ENCODE results near the gene DOCK3.
"Not testable (repeated sequence)": the region's sequence is repeated elsewhere in the genome, so short reads cannot be mapped to it uniquely, and the experiment has no call there.

Gene DOCK3

DNA sequence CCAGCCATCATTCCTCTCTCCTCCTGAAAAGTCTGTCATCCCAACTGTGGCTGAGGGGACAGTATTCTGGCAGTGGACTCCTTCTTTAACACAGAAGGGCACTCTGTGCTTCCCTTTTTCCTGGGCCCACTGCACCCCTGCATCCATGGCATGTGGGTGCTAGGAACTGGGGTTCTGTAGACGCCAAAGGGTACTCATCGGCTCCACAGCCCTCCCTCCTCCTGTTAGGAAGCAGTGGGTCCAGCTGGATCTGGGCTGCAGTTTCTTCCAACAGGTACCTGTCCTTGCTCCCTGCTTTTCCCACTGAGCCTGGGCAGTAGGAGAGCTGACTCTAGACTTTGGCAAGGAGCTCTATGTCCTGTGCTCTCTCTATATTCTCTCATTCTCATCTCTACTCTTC lies 704.0 kb downstream of the DOCK3 start:
- DNase-seq: no peak

DNA sequence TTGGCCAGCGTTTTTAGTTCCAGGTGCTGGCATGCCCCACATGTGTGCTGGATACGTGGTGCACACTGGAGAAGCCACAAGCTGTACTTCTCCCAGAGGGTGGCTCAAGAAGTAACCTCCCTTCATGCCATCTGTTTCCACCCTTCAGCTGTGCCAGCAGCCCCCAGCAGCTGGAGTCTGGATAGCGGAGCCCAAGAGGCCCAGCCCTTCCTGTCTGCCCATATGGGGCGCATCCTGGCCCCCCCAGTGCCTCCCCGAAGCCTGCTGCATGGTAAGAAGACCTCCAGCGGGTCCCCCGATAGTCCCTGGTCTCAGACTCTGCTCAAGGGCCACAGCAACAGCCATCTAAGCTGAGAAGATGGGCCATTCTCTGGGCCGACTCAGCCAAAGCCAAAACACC lies 704.6 kb downstream of the DOCK3 start:
- DNase-seq: no peak

DNA sequence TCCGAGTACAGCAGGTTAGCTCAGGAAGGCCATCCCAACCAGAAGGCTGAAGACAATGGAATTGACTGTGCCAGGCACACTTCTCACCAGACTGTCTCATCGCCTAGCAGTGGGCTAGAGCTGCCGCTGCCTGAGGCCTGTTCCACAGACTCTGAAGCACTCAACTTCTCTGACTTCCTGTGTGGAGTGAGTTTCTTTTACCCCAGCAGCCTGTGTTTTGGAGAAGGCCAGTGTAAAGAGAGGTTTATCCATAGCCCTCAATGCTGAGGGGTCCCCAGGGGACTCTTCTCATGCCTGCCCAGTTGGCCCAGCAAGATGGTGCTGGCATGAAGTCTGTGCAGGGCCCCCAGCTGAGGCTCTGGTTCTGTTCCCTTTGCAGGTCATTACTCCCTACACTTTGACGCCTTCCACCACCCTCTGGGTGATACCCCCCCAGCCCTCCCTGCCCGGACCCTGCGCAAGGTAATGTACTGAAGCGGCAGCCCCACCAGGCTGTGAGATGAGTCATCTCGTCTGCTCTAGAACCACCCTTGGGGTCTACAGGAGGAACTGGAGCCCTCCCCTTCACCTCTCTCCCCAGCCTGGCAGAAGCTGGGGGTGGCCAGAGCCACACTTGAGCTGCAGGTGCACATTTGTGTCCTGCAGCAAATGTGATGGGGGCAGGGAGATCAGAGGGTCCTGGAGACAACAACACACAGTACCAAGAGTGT lies 705.2 kb downstream of the DOCK3 start:
- DNase-seq: no peak

DNA sequence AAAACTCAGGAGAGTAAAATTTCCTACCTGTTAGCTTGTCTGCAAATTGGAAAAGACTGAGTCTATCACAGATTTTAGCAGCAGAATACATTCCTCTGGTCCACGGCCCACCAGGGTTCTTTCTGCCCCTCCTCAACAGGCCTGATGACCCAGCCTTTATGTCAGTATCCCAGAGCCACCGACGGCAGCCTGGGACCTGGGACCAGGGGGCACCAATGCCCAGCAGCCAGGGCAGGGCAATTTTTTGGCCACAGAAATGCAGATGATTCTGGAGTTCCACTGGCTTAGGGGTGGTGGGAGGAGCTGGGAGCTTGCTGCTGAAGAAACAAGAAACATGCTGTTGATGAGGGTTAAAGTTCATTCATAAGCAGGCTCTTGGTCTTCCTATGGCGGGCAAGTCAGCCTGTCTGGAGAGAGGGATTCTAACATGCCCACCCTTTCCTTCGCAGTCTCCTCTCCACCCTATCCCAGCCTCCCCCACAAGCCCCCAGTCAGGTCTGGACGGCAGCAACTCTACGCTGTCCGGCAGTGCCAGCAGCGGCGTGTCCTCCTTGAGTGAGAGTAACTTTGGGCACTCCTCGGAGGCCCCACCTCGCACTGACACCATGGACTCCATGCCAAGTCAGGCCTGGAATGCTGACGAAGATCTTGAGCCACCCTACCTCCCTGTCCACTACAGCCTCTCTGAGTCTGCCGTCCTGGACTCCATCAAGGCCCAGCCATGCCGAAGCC lies 706.0 kb downstream of the DOCK3 start:
- no peak for DNase-seq

DNA sequence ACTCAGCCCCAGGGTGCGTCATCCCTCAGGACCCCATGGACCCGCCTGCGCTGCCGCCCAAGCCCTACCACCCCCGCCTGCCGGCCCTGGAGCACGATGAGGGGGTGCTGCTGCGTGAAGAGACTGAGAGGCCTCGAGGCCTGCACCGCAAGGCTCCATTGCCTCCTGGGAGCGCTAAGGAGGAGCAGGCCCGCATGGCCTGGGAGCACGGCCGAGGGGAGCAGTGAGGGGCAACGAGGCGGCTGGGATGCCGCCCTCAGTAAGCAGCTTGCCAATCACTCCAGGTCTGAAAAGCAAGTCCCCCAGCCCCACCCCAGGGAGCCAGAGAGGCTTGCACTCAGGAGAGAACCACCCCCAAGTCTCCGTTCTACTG lies 706.6 kb downstream of the DOCK3 start:
- no peak for DNase-seq

DNA sequence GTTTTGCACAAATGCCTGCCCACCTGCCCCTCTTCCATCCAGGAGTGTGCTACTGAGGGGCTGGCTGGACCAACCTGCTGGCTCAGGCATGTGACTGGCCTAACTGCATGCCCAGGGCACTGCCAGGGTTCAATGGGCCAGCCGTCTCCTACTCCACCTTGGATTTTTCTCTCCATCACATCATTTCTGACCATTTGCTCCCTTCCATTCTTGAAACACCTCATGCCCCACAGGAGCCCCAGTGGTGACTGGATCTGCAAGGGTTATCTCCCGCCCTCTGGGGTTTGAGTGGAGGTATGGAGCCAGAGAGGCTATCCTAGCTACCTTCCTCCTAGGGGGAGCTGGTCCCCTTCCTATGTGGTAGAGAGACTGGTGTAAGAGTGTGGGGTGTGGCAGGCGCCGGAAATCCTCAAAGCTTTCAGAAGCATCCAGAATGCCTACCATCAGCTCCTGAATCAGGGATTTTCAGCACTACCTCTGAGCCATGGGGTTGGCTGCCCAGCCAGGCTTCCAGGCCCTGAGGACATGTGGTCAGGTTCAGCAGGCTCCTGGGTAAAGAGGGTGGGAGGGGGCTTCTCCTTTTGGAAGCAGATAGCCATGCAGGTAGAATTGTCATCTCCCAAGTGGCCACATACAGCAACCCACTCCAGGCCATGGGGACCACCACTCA lies 707.5 kb downstream of the DOCK3 start:
- DNase-seq: no peak

DNA sequence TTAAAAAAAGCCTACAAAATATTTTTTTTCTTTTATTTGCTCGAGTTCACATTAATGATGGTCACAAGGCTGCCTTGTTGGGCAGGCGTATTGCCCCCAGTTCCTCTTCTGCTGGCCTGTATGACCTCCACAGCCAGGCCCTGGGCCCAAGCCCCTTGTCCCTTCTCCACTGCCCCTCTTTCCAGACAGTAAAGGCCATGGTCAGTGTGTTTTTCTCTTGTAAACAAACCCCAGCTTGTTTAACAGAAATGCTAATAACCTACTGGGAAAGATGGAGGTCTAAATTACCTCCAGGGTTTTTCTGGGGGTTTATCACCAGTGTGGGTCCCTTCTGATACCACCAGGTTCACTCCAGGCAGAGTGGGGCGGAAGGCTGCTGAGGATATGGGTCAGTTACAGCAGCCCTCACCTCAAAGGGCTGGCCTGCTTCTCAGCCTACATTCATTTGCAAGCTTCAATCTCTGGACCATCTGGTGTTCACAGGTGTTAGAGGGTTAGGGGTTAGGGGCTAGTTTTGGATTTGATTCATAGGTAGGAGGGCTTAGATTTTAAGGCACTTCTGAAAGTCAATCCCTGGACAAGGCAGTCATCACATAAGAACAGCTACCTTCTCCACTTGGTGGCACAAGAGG lies 708.3 kb downstream of the DOCK3 start:
- DNase-seq: no peak

DNA sequence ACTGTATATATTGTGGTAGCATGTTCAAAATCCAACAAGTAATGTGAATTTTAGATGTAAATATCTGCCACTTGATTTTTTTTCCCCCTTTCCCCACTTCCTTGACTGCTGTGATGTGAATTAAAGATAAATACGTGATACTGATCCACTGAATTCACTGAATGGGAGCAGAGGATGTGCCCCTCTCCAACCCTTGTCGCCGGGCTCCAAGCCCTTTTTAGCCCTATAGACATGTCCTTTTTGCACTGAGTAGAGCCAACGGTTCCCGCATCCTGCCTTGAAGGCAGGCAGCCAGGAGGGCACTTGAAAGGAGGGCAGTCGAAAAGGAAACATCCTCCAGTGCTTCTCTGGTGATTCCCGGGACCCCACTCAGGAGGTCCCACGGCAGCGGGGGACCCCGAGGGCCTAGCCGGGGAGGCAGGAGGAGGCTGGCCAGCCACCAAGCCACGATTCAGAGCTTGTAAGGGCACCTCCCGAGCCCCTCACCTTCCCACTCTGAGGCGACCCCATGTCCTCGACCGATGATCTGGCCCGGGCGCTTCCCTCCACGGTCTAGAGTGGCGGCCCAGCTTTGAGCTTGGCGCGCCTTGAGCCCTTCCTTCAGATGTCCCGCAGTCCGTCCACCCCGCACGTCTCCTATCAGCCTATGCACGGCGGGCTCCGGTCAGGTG lies 709.5 kb downstream of the DOCK3 start:
- no peak for DNase-seq

DNA sequence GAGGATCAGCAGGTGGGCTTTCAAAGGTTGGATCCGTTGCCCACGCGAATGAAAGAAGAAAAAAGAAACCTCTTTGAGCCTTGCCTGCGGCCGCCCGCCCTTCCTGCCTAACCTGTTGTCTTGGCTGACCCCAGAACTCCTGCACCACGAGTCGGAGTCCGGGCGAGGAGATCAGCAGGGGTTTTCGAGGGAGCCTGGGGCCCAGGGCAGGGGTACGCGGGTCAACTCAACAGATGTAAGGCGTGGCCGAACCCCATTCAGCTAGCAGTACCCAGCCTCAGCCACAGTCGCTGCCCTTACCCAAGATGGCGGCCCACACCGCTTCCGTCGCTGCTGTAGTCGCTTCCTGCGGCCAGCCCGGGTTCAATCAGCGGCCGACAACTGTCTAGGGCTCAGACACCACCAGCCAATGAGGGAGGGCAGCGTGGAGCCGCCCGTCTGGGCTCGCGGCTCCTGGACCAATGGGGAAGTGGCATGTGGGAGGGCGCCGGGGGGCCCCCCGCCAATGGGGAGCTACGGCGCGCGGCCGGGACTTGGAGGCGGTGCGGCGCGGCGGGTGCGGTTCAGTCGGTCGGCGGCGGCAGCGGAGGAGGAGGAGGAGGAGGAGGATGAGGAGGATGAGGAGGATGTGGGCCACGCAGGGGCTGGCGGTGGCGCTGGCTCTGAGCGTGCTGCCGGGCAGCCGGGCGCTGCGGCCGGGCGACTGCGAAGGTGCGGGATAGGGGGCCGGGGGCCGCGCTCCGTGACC lies 710.2 kb downstream of the DOCK3 start, which contains the start of gene MANF:
Gene MANF (plus strand): TSS at position 566 of the 748 bp plus-strand sequence. CDS start 52 bp downstream, at position 618.
- peak; percentile 90 to 96 (median 93) for DNase-seq

DNA sequence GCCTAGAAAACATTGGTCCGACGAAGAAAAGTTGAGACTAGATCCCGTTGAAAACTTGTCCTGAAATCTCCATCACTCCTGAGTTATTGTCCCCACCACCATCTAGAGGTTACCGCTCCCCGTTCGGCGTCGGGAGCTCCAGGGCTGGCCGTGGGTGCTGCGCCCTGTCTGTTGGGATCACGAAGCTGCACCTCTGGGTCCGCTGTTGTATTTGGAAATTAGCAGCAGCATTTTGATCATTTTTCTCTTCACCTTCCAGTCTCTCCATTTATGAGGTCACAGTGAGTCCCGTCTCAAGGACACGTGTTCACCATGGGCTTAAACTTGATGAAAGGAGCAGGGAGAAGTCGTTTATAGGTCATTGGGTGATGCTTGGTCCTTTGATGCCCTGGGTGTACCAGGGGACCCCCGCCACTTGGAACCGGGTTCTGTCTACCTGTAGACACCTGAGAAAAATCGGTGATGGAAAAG lies 710.9 kb downstream of the DOCK3 start:
- DNase-seq: no peak

DNA sequence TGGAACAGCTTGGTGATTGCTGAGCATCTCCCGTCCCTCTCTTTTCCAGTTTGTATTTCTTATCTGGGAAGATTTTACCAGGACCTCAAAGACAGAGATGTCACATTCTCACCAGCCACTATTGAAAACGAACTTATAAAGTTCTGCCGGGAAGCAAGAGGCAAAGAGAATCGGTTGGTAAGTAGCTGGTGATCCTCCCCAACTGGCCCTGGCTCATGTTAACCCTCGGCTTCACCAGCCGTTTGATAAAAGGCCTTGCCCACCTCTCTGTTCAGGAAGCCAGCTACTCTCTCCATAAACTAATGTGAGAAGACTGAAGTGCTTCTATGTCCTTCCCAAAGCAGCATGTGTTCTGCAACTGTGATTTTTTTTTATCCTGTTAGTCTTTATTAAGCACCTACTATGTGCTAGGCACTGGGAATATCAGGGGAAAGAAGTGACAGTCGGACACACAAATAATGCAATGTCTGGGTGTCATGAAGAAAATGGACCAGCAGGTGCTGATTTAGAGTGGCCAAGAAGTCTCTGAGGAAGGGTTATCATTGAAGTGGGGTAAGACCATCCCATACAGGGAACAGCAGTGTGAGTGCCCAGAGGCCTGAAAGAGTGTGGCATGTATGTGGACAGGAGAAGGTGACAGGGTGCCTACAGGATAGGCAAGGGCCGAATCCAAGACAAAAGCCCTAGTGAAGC lies 711.6 kb downstream of the DOCK3 start:
- no peak for DNase-seq

DNA sequence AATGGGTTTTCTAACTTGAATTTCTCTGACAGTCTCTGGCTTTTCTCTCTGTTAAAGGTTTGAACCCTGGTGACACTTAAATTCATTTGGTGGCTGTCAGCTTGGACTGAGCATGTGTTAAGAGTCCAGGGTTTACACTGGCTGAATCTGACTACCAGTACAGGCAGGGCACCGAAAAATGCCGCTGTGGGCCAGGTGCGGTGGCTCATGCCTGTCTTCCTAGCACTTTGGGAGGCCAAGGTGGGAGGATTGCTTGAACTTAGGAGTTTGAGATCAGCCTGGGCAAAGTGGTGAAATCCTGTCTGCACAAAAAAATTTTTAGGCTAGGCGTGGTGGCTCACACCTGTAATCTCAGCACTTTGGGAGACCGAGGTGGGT lies 712.1 kb downstream of the DOCK3 start:
- no peak for DNase-seq

DNA sequence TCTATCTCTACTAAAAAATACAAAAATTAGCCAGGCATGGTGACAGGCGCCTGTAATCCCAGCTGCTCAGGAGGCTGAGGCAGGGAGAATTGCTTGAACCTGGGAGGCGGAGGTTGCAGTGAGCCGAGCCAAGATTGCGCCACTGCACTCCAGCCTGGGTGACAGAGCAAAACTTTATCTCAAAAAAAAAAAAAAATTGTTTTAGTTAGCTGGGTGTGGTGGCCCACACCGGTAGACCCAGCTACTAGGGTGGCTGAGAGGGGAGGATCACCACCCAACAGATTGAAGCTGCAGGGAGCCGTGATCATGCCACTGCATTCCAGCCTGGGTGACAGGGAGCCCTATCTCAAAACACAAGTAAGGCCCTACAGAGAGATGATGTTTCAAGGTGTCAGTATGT lies 712.6 kb downstream of the DOCK3 start:
- DNase-seq: not testable (repeated sequence)

DNA sequence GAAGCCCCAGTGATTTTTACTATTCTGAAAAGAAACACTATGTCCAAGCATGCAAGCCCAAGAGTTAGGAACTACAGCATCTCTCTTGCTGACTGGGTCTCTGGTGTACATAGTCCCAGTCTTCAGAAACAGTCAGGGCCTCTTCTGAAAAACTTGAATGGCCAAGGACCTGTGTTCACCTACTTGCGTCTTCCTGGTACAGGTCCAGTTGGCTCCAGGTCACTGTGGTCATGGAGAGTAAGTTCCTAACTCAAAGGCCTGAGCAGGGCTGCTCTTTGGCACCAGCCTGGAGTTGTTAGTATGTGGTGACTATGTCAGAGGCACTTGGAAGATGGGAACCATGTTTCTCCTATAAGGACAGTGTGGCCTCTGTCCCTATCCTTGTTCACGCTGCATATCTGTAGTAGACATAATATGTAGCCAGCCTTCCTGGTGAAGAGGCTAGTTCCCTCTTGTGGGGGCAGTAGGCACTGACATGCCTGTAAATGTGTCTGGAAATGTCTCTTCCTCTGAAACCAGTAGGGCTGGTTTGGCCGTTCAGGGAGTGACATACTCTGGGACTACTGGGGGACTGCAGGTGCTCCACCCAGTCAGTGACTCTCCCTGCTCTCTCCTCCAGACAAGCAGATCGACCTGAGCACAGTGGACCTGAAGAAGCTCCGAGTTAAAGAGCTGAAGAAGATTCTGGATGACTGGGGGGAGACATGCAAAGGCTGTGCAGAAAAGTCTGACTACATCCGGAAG lies 713.7 kb downstream of the DOCK3 start:
- no peak for DNase-seq

DNA sequence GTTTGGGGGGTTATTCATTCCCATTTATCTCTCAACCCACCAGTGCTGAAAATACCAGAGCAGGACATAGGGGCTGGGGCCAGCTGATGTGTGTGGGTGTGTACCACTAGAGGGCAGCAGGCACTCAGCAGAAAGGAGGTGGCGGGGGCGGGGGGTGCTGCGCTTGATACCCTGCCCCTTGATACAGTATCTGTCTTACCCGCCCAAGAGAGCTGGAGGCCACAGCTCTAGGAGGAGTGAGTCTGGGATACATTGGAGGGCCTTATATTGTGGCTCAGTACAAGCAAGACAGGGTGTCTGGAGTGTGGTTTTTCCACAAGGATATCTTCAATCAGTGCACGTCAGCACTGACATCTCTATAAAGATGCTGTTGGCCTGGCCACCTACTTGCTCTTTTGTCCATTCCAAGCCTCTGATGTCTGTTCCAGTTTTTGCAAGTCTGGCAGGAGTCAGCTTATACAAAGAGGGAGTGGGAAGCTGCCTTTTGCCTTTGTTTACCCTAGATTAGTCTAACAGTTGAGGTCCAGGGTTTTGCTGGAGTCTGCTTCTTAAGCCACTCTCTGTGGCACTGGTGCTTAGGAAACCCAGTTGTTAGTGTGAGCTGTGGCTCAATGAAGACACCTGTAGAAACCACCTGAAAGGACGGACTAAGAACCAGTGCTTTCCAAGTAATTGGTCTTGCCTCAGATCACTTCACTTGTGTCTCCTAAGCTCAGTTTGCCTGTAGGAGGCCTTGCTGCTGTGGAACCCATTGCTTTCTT lies 714.9 kb downstream of the DOCK3 start:
- DNase-seq: peak in 2 of 4 experiments; percentile 16 to 31

DNA sequence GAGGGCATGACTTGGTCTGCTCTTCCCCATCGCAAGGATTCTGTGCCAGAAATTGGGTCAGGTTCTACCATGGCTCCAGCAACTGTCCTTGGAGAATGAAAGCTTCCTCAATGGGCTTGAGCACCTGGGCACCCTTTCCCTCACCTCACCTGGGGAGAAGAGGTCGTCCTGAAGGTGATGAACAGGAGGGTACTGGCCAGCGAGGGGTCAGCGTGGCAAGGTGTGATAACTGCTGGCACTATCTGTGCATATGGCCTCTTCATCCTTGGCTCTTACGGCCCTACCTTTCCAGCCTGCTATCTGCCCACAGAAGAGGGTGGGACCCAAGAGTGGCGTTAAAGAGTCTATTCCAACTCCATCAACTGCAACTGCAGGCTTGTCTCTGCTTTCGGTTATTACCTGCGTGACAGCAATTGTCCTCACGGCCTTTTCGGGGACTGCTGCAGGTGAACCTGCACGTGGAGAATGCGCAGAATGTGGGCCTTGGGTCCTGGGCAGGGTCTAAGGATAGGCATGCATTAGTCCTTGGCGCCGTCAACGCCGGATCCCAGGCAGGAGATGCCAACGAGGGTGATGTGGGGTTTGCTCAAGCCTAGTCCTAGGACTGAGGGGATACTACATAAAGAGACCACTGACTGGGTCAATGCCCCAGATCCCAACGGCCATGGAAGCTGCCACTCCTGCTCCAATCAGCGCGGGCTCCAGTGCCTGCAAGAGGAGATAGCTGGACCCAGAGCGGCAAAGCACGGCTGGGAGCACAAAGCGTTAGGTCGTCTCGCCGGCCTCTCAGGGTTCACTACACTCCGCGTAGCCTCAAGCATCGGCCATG lies 715.7 kb downstream of the DOCK3 start:
- DNase-seq: no peak

DNA sequence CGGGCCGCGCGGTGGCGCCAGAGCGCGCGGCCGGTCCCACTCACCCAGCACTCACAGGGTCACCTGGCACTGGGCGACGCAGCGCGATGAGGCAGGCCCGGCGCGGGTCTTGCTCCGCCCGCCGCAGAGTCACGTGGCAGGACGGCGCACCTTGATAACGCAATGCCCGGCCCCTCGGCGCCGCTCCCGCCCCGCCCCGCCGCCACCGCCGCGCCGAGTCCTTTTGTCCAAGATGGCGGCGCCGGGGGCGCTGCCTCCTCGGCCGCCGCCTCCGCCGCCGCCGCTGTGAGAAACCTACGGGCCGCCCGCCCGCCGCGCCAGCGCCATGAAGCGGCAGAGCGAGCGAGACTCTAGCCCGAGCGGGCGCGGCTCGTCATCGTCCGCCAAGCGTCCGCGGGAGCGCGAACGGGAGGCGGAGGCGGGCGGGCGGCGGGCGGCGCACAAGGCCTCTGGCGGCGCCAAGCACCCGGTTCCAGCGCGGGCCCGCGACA lies 716.4 kb downstream of the DOCK3 start, which contains the start of gene RBM15B:
Gene RBM15B (plus strand): TSS at position 211 of the 491 bp plus-strand sequence. CDS start 115 bp downstream, at position 326.
- DNase-seq: peak; percentile 94 to 97 (median 96)

DNA sequence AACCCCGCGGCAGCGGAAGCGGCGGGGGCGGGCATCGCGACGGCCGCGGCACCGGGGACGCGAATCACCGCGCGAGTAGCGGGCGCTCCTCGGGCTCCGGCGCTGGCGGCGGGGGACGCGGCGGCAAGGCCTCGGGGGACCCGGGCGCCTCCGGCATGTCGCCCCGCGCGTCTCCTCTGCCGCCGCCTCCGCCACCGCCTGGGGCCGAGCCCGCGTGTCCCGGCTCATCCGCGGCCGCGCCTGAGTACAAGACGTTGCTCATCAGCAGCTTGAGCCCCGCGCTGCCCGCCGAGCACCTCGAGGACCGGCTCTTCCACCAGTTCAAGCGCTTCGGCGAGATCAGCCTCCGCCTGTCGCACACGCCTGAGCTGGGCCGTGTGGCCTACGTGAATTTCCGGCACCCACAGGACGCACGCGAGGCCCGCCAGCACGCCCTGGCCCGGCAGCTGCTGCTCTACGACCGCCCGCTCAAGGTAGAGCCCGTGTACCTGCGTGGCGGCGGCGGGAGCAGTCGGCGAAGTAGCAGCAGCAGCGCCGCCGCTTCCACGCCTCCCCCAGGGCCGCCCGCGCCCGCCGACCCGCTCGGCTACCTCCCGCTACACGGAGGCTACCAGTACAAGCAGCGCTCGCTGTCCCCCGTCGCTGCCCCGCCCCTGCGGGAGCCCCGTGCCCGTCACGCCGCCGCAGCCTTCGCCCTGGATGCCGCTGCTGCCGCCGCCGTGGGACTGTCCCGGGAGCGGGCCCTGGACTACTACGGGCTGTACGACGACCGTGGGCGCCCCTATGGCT lies 717.0 kb downstream of the DOCK3 start:
- peak in 2 of 4 experiments; percentile 36 to 48 for DNase-seq

Data from activated CD4-positive, CD25-positive, alpha-beta regulatory T cell (primary cell).